ENCODE measurements around the gene FERMT1. TPM values are rescaled to one million over a fixed set of nuclear protein-coding genes. Genes with fewer than 3 reads are reported as not detected.
A peak's percentile ranks its signal among the peaks of the same experiment; 100 is the strongest.
"Not testable (repeated sequence)": the region's sequence is repeated elsewhere in the genome, so short reads cannot be mapped to it uniquely, and the experiment has no call there.

FERMT1 gene
- total and polyA plus RNA-seq, 7 donors, result 0.03 to 1.0 (median 0.13) TPM

DNA sequence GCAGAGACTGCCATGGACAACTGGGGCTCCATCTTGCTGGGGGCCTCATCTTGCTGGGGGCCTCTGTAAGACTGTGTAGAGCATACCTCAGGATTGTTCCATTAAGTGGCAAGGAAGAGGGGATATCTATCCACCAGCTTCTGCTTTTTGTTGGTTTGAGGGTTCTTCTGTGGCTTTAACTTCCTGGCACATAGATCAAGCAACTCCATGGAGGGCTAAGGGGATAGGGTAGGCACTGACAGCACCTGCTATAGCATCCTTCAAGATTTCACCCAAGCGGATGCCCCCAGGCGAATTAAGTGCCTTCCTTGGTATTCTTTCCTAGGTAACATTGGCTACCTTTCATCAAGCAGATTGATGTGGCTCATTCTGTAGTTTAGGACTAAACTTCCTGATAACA is 65.1 kb downstream of the FERMT1 start:
- no peak for DNase-seq
- Histone ChIP-seq H3K27me3 (ENCODE audit: insufficient read depth in 3 of 3, low read length in 2 of 3) (peaks cover 0 to under 1% (median 0%) of the 10 kb centered on the region in 3 donors), H3K4me1 (no peaks in the 10 kb centered on the region), H3K4me3 (no peak overlapping the region), H3K36me3 (ENCODE audit: insufficient read depth in 1 of 2, low read depth in 1 of 2) (no peaks in the 10 kb centered on the region), H3K9me3 (no peaks in the 10 kb centered on the region), H3K27ac (no peak overlapping the region)
- no peak for ATAC-seq
- TF ChIP-seq CTCF (IDR thresholded peaks at IDR 0.05), result no peak
- WGBS, 3 donors, result 85 to 95% (median 88%) methylated on average over 2 of the region's 2 CpGs
- intact Hi-C loops (cut with DNase I), result no loop called here

GRCh38 chr20:6057139-6057538 is 65.7 kb downstream of the FERMT1 start:
- no peak for DNase-seq
- H3K27ac ChIP-seq, result no peak overlapping the region
- no peak for TF ChIP-seq CTCF (IDR thresholded peaks at IDR 0.05)
- H3K4me3 ChIP-seq, result no peak overlapping the region
- intact Hi-C loops (cut with DNase I), result no loop called here
- peaks cover 0 to 6% (median 2%) of the 10 kb centered on the region in 3 donors for H3K27me3 ChIP-seq (ENCODE audit: insufficient read depth in 3 of 3, low read length in 2 of 3)
- no peaks in the 10 kb centered on the region for H3K36me3 ChIP-seq (ENCODE audit: insufficient read depth in 1 of 2, low read depth in 1 of 2)
- no peaks in the 10 kb centered on the region for H3K4me1 ChIP-seq
- WGBS, 3 donors, result 92 to 96% (median 94%) methylated on average over 2 of the region's 2 CpGs
- no peak for ATAC-seq
- no peaks in the 10 kb centered on the region for H3K9me3 ChIP-seq

DNA sequence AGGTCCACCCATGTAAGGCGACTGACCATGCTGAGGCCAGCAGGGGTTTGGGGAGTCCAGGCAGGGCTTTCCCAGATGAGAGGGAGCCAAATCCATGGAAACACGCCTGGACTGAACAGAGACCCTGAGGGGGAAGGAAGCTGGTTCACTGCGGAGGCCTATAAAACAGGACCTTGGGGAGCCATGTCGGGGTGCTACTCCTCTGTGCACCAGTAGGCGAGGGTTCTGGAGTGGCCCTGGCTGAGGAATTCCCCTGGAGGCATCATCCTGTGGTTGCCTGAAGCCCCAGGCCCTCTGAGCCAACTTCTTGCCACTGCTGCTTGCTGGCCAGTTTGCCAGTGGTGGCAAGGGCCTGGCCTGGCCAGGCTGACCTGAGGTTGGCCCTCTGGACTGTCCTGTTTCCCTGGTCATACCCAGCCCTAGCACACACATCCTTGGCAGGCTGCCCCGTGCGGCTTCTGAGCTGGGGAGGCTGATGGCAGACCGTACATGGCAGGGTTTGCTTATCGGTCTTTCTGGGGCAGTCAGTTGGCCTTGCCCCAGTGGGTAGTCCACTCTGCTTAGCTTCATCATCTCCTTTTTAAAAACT is 66.8 kb downstream of the FERMT1 start:
- TF ChIP-seq CTCF (IDR thresholded peaks at IDR 0.05), result no peak
- intact Hi-C loops (cut with DNase I), result no loop called here

GRCh38 chr20:6055161-6055783 is 67.6 kb downstream of the FERMT1 start:
- no peaks in the 10 kb centered on the region for H3K36me3 ChIP-seq (ENCODE audit: insufficient read depth in 1 of 2, low read depth in 1 of 2)
- H3K27ac ChIP-seq, result no peak overlapping the region
- intact Hi-C loops (cut with DNase I), result no loop called here
- DNase-seq, result no peak
- no peak for TF ChIP-seq CTCF (IDR thresholded peaks at IDR 0.05)
- no peak for ATAC-seq
- WGBS, 3 donors, result 75 to 87% (median 84%) methylated on average over 10 of the region's 10 CpGs
- peaks cover 5% of the 10 kb centered on the region for H3K4me1 ChIP-seq
- H3K27me3 ChIP-seq (ENCODE audit: insufficient read depth in 3 of 3, low read length in 2 of 3), result peaks cover 0 to 20% (median 3%) of the 10 kb centered on the region in 3 donors
- no peak overlapping the region for H3K4me3 ChIP-seq
- no peaks in the 10 kb centered on the region for H3K9me3 ChIP-seq

More for the DNA sequence above, 66.8 kb downstream of the FERMT1 start:
- no peak overlapping the region for H3K4me3 ChIP-seq
- peaks cover 0 to 17% (median 3%) of the 10 kb centered on the region in 3 donors for H3K27me3 ChIP-seq (ENCODE audit: insufficient read depth in 3 of 3, low read length in 2 of 3)
- no peak overlapping the region for H3K27ac ChIP-seq
- DNase-seq (no peak), ATAC-seq (peak in 1 of 4 donors; percentile 7)
- H3K9me3 ChIP-seq, result no peaks in the 10 kb centered on the region
- peaks cover 5% of the 10 kb centered on the region for H3K4me1 ChIP-seq
- no peaks in the 10 kb centered on the region for H3K36me3 ChIP-seq (ENCODE audit: insufficient read depth in 1 of 2, low read depth in 1 of 2)
- 82 to 89% (median 85%) methylated on average over 9 of the region's 9 CpGs for WGBS, 3 donors

- ATAC-seq; H3K27ac ChIP-seq; H3K4me1 ChIP-seq; H3K36me3 ChIP-seq (ENCODE audit: insufficient read depth in 1 of 2, low read depth in 1 of 2); H3K4me3 ChIP-seq; intact Hi-C loops (cut with DNase I); H3K9me3 ChIP-seq; DNase-seq: not testable (repeated sequence)
- H3K27me3 ChIP-seq (ENCODE audit: insufficient read depth in 3 of 3, low read length in 2 of 3), result peaks cover 0 to 20% (median 3%) of the 10 kb centered on the region in 3 donors
- WGBS, 3 donors, result 78 to 81% (median 80%) methylated on average over 4 of the region's 4 CpGs
These were observed 68.2 kb downstream of the FERMT1 start for GRCh38 chr20:6054689-6055051.
